ENCODE results near the gene DUSP8.

DUSP8 gene

GRCh38 chr11:1531449-1532013 lies 40.5 kb downstream of the DUSP8 start:
- DNase-seq: no peak

GRCh38 chr11:1530686-1531448 lies 41.2 kb downstream of the DUSP8 start:
- no peak for DNase-seq

GRCh38 chr11:1529774-1530173 lies 42.3 kb downstream of the DUSP8 start:
- DNase-seq: no peak

GRCh38 chr11:1529286-1529685 lies 42.8 kb downstream of the DUSP8 start:
- no peak for DNase-seq

GRCh38 chr11:1528710-1529109 lies 43.4 kb downstream of the DUSP8 start:
- DNase-seq: no peak

- no peak for DNase-seq
These were observed 45.3 kb downstream of the DUSP8 start for GRCh38 chr11:1526785-1527184.

GRCh38 chr11:1523779-1524178 lies 48.3 kb downstream of the DUSP8 start:
- DNase-seq: no peak

GRCh38 chr11:1523077-1523476 lies 49.0 kb downstream of the DUSP8 start:
- no peak for DNase-seq

- DNase-seq: no peak
These were observed 50.0 kb downstream of the DUSP8 start for GRCh38 chr11:1522081-1522424.

GRCh38 chr11:1521382-1522080 lies 50.5 kb downstream of the DUSP8 start:
- no peak for DNase-seq

GRCh38 chr11:1520663-1521267 lies 51.3 kb downstream of the DUSP8 start:
- no peak for DNase-seq

GRCh38 chr11:1520209-1520662 lies 51.8 kb downstream of the DUSP8 start:
- DNase-seq: no peak

GRCh38 chr11:1519028-1520010 lies 52.8 kb downstream of the DUSP8 start:
- no peak for DNase-seq

GRCh38 chr11:1518301-1518700 lies 53.8 kb downstream of the DUSP8 start:
- no peak for DNase-seq

GRCh38 chr11:1517117-1518005 lies 54.7 kb downstream of the DUSP8 start:
- DNase-seq: no peak

- no peak for DNase-seq
These were observed 55.6 kb downstream of the DUSP8 start for GRCh38 chr11:1516273-1517067.

- DNase-seq: peak; percentile 28
These were observed 56.7 kb downstream of the DUSP8 start for GRCh38 chr11:1515082-1516060.

GRCh38 chr11:1514336-1515061 lies 57.6 kb downstream of the DUSP8 start:
- DNase-seq: no peak

Data from NCI-H226 (cell line).